HG02870 (cell line): Measurements from ENCODE around the gene CAPRIN1.
"Not testable (repeated sequence)": the region's sequence is repeated elsewhere in the genome, so short reads cannot be mapped to it uniquely, and the experiment has no call there.

Experiments used
- ATAC-seq: cut with Tn5 transposase; IDR thresholded peaks from one replicate; pipeline ENCODE4 v1.9.1; 2021; ENCODE audit warnings: mild to moderate bottlenecking, moderate library complexity; ENCODE audit not compliant: unreplicated experiment

Gene CAPRIN1

GRCh38 chr11:34084637-34085036 lies 33.1 kb downstream of the CAPRIN1 start:
- ATAC-seq, result no peak

- ATAC-seq, result peak; percentile 79
Observed at GRCh38 chr11:34086554-34087283, 35.2 kb downstream of the CAPRIN1 start.

GRCh38 chr11:34091825-34092224 lies 40.3 kb downstream of the CAPRIN1 start:
- no peak for ATAC-seq

GRCh38 chr11:34094900-34095299 lies 43.4 kb downstream of the CAPRIN1 start:
- ATAC-seq, result not testable (repeated sequence)

DNA sequence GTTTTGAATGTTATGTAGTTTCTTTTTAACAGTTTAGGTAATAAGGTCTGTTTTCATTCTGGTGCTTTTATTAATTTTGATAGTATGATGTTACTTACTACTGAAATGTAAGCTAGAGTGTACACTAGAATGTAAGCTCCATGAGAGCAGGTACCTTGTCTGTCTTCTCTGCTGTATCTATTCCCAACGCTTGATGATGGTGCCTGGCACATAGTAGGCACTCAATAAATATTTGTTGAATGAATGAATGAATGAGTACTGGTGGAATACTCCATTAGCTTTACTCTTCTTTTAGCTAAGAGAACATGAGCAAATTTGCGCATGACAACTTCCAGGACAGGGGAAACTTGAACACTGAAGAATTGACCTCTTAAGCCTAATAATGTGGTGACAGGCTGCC lies 47.3 kb downstream of the CAPRIN1 start:
- no peak for ATAC-seq

DNA sequence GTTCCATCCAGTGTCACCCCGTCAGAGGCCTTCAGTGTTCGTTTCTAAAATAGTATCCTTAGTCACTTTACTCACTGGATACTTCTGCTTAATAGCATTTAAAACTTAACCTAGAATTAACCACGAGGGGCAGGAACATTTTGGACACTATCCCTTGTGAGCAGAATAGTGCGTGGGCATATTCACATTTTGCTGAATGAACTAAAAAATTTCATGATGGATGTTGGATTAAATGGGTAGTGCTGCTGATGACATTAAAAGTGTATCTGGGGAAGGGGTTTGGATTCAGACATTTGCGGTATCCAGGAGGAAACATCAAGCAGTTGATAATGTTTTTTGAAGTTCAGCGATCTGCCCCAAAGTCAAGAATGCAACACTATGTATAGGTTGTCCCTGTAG lies 53.1 kb downstream of the CAPRIN1 start:
- ATAC-seq, result no peak

GRCh38 chr11:34105079-34105956 lies 53.8 kb downstream of the CAPRIN1 start, which contains the start of gene NAT10:
TSS of gene NAT10 (plus strand) at chr11:34105629. CDS start at chr11:34108226, 2,597 bp downstream.
- ATAC-seq, result peak; percentile 92

GRCh38 chr11:34105957-34106504 lies 54.5 kb downstream of the CAPRIN1 start:
- ATAC-seq, result no peak

- no peak for ATAC-seq
Observed at GRCh38 chr11:34111722-34112270, 60.3 kb downstream of the CAPRIN1 start.

DNA sequence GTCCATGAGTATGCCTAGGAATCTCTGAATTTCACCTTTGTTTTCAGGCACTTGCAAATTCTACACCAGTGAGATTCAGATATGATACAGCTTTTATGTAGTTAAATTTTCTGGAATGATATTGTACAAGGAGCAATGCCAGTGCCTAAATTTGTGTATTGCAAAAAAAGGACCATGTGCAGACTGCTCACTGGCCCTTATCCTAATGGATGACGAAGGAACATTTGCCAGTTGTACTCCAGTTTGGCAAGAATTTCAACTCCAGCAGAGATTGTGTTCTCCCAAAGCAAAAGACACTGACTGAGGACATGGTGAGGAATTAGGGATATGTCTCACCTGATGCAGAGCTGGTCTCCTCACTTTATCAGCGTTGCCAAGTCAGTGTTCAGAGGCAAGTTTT lies 62.5 kb downstream of the CAPRIN1 start:
- no peak for ATAC-seq

GRCh38 chr11:34114471-34114870 lies 62.9 kb downstream of the CAPRIN1 start:
- no peak for ATAC-seq

GRCh38 chr11:34120651-34121050 lies 69.1 kb downstream of the CAPRIN1 start:
- ATAC-seq, result no peak

DNA sequence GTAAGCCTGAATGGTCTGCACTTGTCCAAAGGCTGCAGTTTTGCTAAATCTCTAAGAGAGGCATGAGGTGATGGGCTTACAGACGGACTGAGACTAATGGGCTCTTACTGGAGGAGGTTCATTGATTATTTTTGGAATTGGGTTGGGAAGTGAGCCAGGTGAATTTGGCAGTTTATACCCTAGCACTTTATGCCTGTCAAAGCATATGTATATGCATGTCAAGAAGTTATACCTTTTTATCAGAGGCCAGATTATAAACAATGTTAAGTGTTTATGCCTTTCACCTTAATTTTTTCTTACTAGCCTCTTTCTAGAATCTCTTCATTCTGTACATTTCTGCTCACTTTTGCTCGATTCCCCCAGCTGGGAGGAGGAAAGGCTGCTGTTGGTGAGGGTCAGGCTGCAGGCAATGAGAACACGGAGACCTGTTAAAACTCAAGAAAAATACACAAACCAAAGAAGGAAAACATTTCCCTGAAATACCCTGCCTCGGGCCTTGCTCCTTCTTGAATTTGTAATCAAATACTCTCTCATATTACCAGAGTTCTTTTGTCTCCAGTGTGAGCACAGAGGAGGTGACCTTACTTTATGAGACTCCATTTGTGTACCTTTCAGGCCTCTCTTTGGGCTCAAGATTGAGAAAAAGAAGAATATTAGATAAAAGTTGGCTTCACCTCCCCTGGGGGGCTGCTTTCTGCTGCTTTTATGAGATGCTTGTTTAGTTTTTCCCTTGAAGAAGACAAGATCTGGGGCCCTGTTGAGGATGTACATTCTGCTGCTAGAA lies 73.5 kb downstream of the CAPRIN1 start:
- ATAC-seq, result no peak

- ATAC-seq, result no peak
Observed at GRCh38 chr11:34126959-34127848, 75.7 kb downstream of the CAPRIN1 start.

- no peak for ATAC-seq
Observed at GRCh38 chr11:34128824-34129223, 77.3 kb downstream of the CAPRIN1 start.

DNA sequence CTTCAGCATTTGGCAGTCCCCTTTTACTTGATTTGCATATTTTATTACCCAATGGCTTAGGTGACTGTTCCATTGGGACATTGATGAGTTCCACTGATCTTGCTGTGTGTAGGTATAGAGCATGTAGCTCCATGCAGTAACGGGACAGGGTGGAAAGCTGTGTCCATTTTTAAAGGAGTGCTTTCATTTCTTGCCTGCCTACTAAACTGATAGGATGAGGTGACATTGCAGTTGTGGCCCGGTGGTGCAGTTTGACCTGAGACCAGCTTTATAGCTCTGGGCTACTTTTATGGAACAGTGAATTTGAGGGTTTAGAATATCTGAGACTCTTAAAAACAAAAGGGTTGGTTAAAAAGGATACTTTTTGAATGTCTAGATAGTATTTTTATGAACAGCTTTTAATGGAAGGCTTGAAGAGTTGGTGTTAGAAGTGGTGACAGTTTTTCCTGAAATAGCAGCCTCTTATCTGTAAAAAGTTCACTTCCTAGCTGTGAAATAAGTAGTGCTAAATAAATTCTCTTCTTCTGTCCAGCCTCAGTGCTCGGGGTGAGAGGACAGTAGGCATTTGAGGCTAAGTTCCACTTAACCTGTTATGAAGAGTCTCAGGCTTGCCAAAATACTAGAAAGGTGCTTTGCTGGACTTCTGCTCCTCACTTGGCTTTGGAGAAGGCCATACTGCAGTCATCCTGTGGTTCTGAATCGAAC lies 80.9 kb downstream of the CAPRIN1 start:
- no peak for ATAC-seq

DNA sequence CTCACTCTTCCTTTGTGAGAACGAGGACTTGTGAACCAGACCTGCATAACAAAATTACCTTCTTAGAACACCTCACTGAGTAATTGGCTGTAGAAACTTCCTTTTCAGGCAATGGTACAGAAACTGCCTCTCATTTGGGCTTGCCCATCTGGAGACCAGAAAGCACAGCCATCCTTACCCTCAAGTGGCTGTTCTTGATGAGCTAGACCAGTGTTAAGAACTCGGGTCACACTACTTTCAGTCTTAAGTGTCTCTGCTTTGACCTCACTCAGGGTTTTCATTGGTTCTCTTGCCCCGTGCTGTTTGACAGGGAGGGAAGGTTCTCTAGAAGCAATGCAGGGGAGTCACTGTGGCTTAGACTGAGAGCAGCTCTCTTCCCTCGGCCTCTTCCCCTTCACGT lies 83.2 kb downstream of the CAPRIN1 start:
- peak; percentile 80 for ATAC-seq

- no peak for ATAC-seq
Observed at GRCh38 chr11:34135439-34135838, 83.9 kb downstream of the CAPRIN1 start.

DNA sequence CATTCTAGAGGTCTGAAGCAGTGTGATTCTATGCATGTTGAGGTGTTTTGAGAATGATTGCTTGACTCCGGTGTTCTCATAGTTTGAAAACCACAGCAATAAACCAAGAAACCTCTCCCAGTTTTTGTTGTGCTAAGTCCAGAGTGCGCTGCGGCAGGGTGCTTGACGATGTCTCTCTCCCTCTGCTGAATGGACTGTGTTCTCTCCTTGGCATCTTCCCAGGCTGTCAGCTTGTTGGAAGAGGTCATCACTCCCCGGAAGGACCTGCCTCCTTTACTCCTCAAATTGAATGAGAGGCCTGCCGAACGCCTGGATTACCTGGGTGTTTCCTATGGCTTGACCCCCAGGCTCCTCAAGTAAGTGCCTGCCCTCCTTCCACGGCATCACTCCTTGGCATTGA lies 84.9 kb downstream of the CAPRIN1 start:
- ATAC-seq, result no peak
